AG09319 (cell line): Measurements from ENCODE around the gene CCNB2.
"Not testable (repeated sequence)": the region's sequence is repeated elsewhere in the genome, so short reads cannot be mapped to it uniquely, and the experiment has no call there.

Experiments
- DNase-seq: peaks from one replicate; pipeline ENCODE4 v3.0.0-alpha.2; 2010; ENCODE audit warnings: low read depth; ENCODE audit errors: extremely low read depth
- TF ChIP-seq, protein P1 (sequence below): IDR thresholded peaks from 2 replicates; pipeline ENCODE4 v1.5.1; 2011; ENCODE audit warnings: low read depth, mild to moderate bottlenecking, inconsistent platforms, low read length, moderate library complexity

Gene CCNB2

DNA sequence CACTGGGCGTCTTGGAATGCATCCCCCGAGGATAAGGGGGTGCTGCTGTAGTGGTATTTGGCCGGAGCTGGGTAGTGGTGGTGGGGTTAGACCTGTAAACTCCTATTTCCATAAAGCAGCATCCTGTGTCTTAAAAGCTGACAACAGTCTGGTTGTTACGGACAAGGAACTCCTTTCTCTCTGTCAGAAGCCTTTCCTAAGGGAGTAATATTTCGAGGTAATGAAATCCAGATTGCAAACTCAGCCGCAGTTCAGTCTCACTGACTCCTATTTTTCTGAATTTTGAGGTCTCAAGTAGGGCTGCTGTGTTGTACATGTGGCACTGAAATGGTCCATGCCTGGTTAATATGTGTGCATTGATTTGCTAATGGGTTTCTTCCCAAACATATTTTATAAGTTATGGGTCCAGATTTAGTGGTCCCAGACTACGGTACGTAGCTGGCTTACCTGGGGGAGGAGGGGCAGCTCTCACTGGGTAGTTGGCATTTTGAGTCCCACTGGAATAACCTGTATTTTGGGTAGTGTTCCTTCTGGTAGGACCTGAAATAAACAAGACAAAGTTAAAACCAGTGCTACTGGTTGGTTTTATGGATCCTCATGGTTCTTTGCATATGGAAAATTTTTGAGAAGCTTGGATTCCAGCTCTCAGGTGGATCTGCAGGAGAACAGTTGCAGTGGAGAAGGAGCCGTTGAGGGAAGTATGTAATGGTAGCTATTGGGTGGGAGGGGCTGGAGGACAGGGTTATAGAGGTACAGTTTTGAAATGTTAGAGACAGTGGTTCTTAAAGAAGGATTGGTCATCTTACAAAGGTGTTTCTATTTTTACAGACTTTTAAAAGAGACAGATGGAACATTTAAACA lies 53.1 kb downstream of the CCNB2 start:
- DNase-seq, result no peak
- TF ChIP-seq, protein P1, sequence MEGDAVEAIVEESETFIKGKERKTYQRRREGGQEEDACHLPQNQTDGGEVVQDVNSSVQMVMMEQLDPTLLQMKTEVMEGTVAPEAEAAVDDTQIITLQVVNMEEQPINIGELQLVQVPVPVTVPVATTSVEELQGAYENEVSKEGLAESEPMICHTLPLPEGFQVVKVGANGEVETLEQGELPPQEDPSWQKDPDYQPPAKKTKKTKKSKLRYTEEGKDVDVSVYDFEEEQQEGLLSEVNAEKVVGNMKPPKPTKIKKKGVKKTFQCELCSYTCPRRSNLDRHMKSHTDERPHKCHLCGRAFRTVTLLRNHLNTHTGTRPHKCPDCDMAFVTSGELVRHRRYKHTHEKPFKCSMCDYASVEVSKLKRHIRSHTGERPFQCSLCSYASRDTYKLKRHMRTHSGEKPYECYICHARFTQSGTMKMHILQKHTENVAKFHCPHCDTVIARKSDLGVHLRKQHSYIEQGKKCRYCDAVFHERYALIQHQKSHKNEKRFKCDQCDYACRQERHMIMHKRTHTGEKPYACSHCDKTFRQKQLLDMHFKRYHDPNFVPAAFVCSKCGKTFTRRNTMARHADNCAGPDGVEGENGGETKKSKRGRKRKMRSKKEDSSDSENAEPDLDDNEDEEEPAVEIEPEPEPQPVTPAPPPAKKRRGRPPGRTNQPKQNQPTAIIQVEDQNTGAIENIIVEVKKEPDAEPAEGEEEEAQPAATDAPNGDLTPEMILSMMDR, result no peak

DNA sequence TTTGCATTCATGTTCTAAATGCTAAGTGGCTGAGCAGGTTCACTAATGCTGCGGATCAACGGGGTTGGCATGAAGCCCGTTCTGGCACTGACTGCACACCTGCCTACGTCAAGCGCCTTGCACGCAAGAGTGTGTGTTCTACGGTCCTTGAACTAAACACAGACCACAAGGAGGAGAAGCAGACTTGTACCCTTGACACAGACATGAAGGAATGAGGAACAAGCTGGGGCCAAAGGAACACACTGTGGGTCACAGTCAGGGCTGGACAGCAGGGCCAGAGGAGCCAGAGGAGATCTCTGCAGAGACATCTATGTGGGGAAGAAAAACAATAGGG lies 53.7 kb downstream of the CCNB2 start:
- DNase-seq, result no peak
- TF ChIP-seq, protein P1, result no peak

DNA sequence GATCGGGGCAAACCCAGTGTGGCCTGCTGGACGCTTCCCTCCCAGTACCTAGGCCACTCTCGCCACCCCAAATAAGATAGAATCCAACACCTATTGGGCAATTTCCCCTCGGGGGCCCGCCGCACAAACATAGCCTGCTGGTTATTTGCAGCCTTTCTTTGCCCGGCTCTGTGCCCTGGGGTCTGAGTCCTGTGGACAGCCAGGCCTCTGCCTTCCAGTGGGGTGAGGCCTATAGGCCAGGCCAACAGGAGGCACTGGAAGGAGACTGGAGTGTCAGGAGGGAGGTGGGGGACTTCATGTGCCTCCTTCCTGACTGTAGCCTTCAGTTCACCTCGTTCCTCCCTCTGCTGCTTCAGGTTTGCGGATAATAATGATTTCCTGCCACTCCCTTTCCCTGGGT lies 54.3 kb downstream of the CCNB2 start:
- TF ChIP-seq, protein P1, result no peak
- no peak for DNase-seq

DNA sequence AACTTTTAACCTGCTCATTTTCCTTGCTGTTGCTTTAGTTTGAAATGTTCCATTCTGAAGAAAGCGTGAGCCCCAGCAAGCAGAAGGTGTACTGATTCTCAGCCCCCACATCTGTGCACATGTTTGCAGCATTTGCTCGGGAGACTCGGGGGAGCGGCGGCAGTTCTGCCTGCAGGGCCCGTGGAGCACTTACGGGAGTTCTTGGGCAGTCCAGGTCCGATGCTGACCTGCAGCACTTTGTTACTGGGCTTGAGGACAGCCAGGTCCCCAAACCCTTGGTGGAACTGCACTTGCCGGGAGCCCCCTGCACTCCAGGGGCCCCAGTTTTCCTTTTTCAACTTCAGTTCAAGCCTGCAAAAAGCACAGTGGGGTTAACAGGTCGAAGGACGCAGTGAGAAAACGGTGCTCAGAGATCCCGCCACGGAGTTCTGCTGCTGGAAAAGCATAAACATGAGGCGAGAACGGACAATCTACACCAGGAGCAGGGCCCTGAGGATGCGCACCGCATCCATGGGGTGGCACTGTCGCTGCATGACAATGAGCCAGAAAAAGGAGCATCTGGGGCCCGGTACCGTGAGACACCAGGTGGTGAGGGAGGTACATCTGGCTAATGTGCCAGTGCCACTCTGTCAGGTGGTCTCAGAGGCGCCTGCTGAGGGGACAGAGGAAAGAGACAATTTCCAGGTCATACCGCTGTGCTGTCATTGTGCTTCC lies 56.1 kb downstream of the CCNB2 start:
- no peak for DNase-seq

DNA sequence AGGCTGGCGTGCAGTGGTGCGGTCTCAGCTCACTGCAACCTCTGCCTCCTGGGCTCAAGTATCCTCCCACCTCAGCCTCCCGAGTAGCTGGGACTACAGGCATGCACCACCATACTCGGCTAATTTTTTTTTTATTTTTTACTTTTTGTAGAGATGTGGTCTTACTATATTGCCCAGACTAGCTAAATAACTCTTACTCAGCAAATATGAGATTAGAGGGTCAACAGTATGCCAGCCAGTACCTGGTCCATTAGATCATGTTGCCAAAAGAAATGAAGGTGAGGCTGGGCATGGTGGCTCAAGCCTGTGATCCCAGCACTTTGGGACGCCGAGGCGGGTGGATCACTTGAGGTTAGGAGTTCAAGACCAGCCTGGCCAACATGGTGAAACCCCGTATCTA lies 57.1 kb downstream of the CCNB2 start:
- DNase-seq, result not testable (repeated sequence)

More for the DNA sequence above, 56.1 kb downstream of the CCNB2 start:
- TF ChIP-seq, protein P1, result peak; percentile 50

DNA sequence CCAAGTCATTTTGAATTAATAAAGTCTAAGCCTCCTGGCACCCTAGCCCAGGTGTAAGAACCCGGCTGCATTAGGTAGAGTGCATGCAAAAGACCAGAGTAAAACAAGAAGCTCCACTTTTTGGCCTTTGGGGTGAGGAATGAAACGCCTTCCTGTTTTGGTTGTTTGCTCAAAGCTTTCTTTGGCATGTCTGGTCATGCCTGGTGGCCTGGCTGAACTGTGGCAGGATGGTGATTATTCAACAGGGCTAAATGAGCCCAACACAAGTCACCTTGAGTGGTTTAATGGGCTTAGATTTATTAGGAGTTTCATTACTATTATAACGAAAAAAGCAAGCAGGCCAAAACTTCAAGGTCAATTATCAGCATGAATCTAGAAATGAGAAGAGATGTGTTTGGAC lies 60.8 kb downstream of the CCNB2 start:
- DNase-seq, result no peak
- TF ChIP-seq, protein P1, result no peak

DNA sequence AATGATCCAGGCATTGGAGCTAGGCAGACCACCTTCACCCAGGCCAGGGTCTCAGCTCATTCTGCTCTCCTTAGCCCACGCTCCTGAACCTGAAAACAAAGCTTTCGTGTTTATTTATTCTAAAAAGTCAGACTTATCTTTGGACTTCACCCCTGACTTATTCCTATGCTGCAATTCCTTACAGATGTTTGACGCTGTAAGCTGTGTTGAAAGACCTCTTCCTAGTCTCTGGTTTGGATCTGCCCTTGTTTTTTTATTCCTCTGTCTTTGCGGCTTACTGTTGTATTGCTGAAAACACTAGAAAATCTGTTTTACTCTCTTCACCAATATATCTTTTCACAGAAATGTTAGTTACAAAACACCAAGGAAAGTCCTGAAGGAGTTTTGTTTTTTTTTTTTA lies 61.2 kb downstream of the CCNB2 start:
- no peak for DNase-seq
- TF ChIP-seq, protein P1, result no peak
